Activated CD4-positive, alpha-beta T cell treated with anti-CD3 and anti-CD28 coated beads, Interleukin-2, amount 50 U/mL, for 4 hours (primary cell): Measurements from ENCODE around the gene SAMD7.

Source experiments
- DNase-seq, 2 experiments: peaks; one replicate each; pipeline ENCODE4 v3.0.0-alpha.2; 2020

The SAMD7 gene, protein sequence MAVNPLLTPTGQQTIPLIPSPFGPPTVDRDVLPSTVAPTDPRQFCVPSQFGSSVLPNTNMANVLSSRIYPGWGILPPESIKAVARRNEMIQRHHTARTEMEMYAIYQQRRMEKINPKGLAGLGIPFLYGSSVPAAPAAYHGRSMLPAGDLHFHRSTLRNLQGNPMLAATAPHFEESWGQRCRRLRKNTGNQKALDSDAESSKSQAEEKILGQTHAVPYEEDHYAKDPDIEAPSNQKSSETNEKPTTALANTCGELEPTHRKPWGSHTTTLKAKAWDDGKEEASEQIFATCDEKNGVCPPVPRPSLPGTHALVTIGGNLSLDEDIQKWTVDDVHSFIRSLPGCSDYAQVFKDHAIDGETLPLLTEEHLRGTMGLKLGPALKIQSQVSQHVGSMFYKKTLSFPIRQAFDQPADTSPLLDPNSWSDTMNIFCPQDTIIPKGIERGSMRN

DNA sequence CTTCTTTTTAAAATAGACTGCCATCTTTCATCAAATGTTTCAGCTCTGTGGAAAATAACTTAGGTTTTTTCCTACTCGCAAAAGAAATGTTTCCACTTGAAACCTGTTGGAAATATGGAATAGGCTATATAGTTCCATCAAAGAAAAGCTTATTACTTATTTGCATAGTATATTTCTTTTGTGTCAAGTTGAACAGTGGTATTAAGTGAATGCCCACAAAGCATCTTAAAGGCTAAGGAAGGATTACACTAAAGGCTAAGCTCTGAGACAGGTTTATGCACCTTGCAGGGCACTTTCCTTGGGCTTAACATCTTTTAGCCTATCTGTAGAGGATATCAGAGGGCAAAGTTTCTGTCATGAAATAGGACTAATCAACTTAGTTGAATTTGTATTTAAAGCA is at the start of gene SAMD7:
TSS of gene SAMD7 (plus strand) at position 301 of the 400 bp plus-strand sequence. CDS start 7,927 bp downstream, outside the sequence.
- DNase-seq, result no peak

DNA sequence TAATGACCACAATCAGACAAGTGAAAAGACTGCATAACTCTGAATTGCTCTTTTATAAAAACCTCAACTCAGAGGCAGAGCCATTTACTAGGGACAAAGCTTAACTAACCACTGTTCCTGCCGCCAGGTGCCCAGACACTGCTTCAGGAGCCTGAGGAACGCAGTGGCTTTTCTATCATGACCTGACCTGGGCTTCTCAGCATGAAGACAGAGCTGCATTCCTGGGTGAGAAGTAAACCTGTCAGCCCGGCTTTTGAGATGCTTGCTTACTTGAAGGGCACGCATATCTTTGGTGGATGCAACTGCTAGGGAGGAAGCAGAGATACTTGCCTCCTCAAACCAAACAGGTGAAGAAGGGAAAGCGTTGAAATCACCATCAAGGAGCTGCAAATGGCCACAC is 49.5 kb upstream of the SAMD7 start:
- no peak for DNase-seq

DNA sequence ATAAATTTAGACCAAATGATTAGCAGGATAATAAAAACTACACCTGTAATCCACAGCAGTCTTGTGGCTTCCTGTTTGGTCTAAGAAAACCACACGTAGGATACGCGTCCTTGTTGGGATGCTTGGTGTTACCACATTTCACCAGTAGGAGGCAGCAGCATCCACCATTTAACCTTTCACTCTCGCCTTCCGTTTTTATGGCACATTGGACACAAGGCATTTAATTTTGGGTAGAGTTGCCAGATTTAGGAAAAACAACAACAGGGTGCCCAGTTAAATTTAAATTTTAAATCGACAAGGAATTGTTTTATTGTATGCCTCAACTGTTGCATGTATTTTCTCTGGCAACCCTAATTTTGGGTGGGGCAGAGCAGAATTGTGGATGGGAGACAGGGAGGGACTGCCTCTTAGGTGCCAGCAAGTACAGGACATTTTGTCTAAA is 47.9 kb upstream of the SAMD7 start:
- peak; percentile 46 to 56 for DNase-seq

DNA sequence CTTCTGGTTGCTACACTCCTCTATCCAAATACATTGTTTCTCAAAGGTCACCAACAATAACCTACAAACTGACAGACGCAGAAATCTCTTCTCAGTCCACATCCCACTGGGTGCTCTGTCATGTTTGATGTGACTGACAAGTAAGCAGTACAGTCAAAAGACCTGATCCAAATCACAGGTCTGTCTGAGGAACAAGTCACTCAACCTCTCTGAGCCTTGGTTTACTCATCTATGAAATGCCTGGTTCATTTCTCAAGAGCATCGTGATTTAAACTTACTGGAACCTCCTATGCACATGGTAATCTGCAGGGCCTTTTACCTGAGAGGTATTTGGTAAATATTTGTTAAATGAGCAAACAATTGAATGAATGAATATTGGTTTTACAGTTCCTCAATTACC is 47.1 kb upstream of the SAMD7 start:
- DNase-seq, result no peak

DNA sequence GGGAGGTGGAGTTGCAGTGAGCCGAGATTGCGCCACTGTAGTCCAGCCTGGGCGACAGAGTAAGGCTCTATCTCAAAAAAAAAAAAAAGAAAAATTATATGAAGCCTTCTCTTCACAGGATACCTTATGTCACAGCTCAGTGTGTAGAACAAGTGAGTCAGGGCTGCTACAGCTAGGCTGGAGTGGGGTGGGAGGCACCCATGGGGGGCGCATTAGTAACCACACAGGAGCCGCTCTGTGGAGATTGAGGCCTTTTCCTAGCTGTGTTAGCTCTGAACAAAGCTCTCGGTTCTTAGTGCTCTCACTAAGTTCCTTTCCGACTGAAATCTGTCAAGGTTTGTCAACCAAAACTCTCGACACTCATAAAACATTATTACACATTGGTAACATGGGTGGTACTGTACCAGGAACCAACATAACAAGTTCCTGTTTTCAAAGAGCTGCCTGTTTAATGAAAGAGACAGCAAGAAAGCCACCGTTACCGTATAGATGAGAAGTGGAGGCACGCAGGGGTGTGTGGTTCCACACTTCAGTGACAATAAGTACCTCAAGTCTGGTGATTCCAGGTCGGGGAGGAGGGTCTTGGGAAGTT is 46.1 kb upstream of the SAMD7 start:
- DNase-seq, result peak in 1 of 2 experiments; percentile 4

DNA sequence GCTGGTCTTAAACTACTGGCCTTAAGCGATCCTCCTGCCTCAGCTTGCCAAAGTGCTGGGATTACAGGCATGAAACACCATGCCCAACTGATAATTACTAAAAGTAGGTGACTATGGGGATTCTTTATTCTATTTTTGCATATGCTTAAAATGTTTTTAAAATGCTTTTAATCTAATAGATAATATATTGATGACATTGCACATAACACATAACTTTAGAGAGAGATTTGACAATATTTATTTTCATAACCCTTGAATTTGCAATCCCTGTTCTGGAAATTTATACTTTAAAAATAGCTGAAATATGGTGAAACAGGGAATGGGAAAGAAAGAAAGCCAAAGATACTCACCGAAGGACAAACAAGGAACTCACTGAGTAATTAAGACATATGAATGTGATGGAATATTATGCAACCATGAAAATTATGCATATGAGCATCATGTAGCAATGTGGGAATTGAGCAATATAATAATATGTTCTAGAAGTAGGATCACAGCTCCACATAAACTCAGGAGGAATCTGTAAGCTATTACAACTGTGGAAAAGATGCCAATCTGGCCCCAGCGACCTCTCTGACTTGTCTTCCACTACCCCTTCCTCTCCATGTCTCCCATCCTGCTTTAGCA is 43.7 kb upstream of the SAMD7 start:
- no peak for DNase-seq

DNA sequence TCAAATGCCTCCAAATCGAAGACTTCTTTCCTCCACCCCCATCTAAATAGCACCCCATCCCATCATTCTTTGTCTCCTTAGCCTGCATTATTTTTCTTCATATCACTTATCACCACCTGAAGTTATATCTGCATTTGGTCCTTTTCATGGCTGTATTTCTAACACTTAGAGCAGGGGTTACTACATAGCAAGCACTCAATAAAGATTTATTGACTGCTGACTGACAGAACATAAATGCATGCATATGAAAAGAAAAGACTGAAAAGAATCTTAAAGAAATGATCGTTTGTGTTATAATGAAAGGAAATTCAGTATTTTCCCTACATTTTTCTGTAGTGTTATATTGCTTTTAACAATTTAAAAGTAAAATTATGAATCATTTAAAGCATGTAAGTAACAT is 43.0 kb upstream of the SAMD7 start:
- no peak for DNase-seq

DNA sequence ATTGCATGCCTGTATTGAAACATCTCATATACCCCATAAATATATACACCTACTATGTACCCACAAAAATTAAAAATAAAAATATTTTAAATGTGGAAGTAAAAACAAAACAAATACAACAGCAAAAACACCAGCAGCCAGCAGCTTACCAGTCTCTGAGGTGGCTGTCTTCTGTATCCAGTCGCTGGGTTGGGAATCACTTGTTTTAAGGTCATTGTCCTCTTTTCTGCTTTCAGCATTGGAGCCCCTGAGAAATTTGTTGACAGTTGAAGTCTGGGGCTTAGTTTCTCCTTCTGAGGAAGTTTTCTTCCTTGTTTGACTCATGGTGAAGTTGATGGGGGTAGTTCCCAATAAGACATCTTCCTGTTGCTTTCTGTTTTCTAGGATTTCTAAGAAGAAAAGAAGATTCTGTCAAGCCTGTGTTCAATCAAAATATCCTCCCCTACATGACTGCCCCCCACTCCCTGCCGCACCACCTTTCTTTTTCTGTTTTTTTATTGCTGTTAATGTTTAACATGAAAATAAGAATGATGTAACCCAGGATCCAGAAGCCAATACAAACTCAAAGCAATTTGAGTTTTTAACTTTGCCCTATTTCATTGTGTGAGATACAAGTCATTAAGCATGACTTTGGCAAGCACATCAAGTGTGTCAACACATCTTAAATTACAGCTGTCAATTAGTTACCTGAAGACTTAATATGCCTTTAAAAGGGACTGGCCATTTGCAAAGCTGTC is 41.7 kb upstream of the SAMD7 start, which contains the start of gene LRRC31:
TSS of gene LRRC31 (minus strand) at position 452 of the 737 bp plus-strand sequence. CDS start at position 324, 128 bp downstream.
- DNase-seq, result no peak

DNA sequence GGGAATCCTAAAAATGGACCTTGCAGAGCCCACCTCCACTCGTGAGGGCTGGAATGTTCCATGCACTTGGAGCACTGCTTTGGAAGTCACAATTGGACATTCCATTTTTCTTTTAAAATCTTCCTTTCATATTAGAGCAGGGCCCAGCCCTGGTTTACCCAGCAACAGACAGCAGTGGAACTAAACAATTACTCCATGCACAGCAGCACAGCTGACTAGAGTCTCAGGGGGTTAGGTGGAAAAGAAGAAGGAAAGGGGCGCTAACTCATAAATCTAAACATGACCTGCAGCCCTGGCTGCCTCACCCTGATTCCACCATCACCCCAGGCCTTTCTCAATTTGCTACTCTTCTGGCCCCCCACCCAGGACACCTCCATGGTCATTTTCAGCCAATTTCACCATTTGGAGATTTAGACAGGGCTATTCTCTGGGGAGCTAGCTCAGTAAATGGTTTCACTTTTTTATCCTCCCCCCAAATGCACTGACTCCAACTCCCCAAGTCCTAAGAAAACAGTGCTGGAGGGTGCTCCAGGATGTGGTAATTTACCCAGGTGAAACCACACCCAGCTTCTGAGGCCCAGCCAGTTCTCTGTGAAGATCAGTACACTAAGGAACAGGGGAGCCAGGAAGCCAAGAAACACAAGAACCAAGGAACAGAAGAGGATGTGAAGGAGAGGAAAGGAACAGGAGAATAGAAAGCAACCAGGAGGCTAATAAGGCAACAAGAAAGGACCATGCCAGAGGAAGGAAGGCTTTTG is 40.1 kb upstream of the SAMD7 start:
- no peak for DNase-seq

DNA sequence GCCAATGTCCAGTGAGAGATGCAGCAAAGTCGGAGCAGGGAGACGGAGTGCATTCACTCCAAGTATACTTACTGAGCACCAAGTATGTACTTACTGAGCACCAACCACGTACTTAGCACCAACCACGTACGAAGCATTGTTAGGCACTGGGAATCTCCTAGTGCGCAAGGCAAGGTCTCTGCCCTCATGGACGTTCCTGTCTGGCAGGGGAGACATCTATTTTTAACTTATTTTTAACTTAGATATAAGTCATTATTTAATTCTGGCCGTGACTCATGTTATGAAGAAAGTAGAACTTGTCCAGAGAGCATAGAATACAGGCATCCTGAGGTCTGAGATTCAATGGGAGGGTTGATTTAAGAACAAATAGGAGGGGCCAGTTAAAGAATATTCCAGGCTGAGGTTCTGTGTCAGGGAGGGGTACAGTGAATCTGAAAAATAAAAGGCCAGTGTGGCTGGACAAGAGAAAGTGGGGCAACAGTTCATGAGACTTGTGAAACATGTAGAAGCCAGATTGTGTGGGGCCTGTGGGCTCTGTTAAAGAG is 32.3 kb upstream of the SAMD7 start:
- no peak for DNase-seq

DNA sequence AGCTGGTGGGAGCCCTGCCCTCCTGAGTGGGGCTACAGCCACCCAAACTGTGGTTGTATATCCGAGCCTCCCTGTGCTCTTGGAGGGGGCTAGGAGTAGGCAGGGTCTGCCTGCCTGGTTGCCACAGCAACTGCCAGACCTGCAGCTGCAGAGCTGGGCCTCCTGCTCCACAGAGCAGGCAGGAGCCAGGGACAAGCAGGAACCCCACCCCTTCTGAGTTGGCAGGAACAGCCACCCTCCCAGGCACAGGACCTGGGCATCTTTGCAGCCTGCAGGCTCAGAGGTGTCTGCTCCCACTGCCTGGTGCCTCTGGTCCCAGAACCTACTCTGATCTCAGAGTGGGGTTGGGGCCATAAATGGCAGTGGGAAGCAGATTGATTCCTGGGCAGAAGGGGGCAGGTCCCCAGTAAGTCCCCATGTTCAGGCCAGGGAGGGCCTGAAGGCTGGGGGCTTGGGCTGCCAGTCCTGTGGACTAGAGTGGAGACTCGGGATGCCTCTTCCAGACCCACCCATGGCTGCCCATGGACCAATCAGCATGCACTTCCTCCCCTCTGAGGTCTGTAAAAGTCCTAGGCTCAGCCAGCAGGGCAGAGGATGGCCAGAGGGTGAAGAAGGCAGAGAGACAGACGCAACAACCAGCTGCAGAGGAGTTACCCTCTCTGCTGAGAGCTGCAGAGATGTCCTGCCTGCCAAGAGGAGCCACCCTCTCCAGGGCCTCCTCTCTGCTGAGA is 31.4 kb upstream of the SAMD7 start:
- DNase-seq, result no peak

DNA sequence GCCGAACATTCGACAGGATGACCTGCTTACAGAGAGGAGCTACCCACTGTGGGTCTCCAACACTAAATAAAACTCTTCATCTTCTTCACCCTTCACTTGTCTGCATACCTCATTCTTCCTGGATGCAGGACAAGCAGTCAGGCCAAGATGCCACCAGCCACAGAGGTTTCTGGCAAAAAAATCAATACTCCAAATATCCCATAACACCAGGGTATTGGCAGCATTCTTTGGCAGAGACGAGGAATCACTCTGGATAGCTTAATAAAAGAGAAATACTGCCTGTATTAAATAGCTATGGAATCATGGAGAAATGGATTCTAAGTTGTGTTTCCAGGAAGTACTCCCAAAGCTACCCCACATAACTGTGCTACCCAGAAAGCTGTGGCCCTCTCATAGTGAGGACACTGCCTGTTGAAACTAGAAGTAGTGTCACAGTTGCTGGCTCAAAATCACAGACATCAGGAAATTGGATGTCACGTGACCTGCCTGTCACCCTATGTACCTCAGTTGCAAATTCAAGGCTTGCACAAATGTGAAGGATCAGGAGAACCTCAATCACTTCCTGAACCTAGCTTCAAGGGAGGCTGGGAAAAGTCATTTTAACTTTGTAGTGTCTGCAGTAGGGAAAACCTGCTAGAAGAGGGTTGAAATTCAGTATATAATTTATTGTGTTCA is 30.7 kb upstream of the SAMD7 start:
- DNase-seq, result no peak

DNA sequence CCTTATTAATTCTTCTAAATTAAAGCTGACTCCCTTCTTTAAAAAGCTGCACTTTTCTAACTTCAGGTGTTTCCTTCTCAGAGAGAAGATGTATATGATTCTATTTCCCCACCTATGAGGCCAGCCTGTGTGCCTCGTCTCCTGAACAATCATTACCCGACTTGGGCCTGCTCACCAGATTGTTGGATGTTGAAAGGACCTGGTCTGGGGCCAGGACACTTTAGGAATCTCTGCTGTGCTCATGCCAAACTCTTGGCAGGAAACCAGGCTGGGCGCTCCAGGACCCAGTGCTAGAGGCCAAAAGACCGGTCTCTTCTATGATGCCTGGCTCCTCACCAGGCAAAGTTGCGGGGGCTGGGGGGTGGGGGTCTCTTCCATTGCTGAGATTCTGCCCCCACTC is 24.7 kb upstream of the SAMD7 start:
- DNase-seq, result no peak

DNA sequence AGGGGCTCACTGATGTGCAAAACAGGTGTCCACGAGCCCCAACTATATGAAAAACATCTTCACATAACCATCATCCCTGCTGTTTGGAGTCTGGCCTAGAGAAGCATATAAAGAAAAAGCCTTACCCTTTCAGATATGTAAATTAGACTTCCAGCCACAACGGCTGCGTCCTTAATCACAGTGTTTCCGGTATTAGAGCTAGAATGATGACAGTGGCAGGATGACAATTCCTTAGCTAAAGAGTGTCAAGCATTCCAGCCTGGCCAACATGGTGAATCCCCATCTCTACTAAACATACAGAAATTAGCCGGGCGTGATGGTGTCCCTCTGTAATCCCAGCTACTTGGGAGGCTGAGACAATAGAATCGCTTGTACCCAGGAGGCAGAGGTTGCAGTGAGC is 19.5 kb upstream of the SAMD7 start:
- no peak for DNase-seq

DNA sequence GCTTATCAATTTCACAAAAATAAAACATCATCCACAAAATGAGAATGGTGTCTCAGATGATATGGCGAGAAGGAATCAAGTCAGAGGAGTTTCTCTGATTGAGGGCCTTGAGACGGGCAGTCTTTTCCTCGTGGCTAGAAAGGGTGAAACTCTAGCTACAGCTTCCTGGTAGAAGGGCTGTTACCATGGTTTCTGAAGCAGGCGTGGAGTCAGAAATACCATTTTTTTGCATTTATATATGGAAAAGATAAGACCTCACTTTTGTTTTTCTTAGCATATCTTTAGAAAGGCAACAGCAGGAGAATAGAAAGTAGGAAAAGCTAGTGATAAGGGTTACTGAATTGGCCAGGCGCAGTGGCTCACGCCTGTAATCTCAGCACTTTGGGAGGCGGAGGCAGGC is 17.3 kb upstream of the SAMD7 start:
- DNase-seq, result no peak

DNA sequence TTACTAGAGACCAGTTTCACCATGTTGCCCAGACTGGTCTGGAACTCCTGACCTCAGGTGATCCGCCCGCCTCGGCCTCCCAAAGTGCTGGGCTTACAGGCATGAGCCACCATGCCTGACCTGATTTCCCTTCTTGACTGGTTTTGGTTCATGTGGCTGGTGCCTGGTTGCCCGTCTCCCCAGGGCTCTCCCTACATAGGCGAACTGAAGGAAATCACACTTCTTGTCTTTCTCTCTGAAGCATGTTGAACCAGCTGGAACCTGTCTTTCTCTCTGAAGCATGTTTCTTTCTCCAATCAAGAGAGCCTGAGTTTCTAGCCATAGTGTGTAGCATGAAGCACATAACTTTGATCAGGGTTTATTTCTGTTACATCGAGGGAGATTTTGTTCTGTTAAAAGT is 16.3 kb upstream of the SAMD7 start:
- DNase-seq, result no peak

DNA sequence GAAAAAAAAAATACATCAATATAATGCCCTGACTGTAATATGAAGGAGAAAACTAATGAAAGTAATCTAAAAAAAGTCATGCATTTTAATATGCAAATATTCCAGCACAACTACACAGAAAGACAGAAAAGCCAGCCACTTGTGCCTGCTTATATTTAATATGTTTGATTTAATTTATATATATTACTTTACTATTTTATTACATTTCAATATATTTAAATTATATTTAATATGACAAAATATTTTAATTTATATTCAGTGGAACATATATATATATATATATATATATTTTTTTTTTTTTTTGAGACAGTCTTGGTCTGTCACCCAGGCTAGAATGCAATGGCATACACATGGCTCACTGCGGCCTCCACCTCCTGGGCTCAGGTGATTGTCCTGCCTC is 14.1 kb upstream of the SAMD7 start:
- DNase-seq, result no peak

DNA sequence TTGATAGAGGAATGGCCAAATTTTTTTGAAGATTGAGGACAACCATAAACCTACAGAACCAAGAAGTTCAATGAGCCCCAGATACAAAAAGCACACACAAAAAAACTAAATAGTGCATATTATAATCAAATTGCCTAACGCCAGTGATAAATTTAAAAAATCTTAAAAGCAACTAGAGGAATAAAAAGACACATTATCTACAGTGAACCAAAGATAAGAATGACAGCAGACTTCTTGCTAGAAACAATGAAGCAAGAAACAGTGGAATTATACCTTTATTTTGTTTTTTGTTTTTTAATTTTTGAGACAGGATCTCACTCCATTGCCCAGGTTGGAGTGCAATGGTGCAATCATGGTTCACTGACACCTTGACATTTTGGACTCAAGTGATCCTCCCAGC is 9.9 kb upstream of the SAMD7 start:
- DNase-seq, result no peak

DNA sequence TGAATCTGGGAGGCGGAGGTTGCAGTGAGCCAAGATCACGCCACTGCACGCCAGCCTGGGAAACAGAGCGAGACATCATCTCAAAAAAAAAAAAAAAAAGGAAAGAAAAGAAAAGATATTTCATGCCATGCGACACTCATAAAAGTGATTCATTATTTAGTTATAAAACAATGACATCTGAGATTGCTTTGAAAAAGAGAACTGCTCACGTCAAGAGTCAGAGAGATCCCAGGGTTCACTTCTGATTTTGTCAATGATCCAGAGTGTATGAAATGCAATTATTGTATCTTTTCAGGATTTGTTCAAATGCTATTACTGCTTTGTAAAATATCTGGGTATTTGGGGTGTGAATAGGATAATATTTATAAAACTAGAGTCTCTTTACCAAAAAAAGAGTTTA is 6.0 kb upstream of the SAMD7 start:
- no peak for DNase-seq

DNA sequence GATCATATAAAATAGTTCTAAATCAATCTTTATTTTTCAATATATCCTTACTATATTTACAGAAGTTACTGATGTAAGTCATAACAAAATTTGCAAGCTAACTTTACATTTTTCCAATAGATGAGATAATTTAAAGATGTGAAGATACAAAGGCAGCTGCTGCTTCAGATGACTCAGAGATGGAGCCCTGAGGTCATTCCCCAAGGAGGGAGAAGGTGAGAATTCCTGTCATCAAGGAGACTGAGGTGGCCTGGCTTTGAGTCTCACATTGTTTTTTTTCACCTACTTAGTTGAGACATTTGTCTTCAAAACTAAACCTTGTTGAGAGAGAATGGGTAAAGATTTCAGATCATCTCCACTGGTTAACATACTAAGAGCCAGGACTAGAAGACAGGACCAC is 3.9 kb upstream of the SAMD7 start:
- no peak for DNase-seq

DNA sequence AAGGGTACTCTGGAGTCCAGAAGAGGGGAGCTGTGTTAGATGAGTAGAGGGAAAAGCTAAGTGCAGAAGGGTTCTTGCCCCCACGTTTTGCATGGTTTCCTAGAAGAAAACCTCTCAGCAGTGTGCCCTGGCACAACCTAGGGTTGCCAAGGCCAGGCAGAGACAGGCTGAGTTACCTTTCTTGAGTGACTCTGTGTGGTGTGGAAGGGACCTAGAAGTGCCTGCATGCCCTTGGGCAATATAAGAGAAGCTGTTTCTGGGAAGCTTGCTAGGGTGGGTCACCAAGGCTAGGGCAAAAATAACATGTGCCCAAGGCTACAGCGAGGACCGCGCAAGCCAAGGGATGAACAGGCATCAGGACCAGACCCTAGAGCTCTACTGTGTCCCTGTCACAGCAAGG is 3.4 kb upstream of the SAMD7 start:
- DNase-seq, result no peak
